WERI-Rb-1 (cell line): ENCODE data around the gene TAB3.

Experiments used
- DNase-seq: peaks from one replicate; pipeline ENCODE4 v3.0.0-alpha.2; 2020
- H3K27ac ChIP-seq: fragments of 250-450 bp; sonication (Bioruptor Pico); 2 replicates; pipeline ENCODE4 v1.5.1; 2020; ENCODE audit warnings: mild to moderate bottlenecking, moderate library complexity
- H3K27me3 ChIP-seq: fragments of 250-450 bp; sonication (Bioruptor Pico); 2 replicates; pipeline ENCODE4 v1.5.1; 2021; ENCODE audit warnings: mild to moderate bottlenecking, low read depth, moderate library complexity; ENCODE audit not compliant: insufficient read depth, severe bottlenecking
- H3K36me3 ChIP-seq: fragments of 250-450 bp; sonication (Bioruptor Pico); 2 replicates; pipeline ENCODE4 v1.5.1; 2020; ENCODE audit warnings: mild to moderate bottlenecking, moderate library complexity
- H3K4me3 ChIP-seq: 2 replicates; pipeline ENCODE4 v1.5.1; 2011; ENCODE audit warnings: low read depth, mild to moderate bottlenecking, control low read depth, low read length
- H3K9me3 ChIP-seq: fragments of 250-450 bp; sonication (Bioruptor Pico); 2 replicates; pipeline ENCODE4 v1.5.1; 2021; ENCODE audit warnings: mild to moderate bottlenecking, moderate library complexity; ENCODE audit not compliant: severe bottlenecking
- TF ChIP-seq, protein P1 (sequence below): IDR thresholded peaks from 2 replicates; pipeline ENCODE4 v1.5.1; 2011; ENCODE audit warnings: low read depth, mild to moderate bottlenecking, control low read depth, inconsistent platforms, low read length

The TAB3 gene

DNA sequence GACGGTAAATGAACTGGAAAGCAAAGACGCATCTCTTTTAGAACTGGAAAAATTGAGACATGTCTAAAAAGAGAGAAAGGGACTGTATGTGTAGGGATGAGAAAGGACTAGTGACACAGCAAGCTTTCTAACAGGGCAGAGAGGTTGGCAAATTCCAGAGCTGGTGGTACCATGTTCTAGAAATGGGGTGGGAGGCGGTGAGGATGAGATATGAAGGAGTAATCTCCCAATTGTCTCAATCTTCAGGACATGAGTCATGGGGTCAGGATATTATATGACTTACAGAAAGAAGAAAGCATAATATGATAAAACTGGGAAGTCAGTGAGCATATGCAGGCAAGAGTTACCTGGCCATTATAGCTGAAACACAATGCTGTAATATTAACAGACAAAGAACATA, 14.2 kb downstream of the TAB3 start:
- no peaks in the 10 kb centered on the region; the same call in 1 of the 2 replicates for H3K36me3 ChIP-seq
- H3K27ac ChIP-seq, result no peak overlapping the region
- H3K9me3 ChIP-seq, result no peaks in the 10 kb centered on the region
- TF ChIP-seq, protein P1, sequence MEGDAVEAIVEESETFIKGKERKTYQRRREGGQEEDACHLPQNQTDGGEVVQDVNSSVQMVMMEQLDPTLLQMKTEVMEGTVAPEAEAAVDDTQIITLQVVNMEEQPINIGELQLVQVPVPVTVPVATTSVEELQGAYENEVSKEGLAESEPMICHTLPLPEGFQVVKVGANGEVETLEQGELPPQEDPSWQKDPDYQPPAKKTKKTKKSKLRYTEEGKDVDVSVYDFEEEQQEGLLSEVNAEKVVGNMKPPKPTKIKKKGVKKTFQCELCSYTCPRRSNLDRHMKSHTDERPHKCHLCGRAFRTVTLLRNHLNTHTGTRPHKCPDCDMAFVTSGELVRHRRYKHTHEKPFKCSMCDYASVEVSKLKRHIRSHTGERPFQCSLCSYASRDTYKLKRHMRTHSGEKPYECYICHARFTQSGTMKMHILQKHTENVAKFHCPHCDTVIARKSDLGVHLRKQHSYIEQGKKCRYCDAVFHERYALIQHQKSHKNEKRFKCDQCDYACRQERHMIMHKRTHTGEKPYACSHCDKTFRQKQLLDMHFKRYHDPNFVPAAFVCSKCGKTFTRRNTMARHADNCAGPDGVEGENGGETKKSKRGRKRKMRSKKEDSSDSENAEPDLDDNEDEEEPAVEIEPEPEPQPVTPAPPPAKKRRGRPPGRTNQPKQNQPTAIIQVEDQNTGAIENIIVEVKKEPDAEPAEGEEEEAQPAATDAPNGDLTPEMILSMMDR, result no peak
- peaks cover 12% of the 10 kb centered on the region for H3K27me3 ChIP-seq
- H3K4me3 ChIP-seq, result no peak overlapping the region
- DNase-seq, result no peak

GRCh38 chrX:30870572-30870971, 18.5 kb downstream of the TAB3 start:
- Histone ChIP-seq H3K27me3 (peaks cover 12% of the 10 kb centered on the region), H3K36me3 (peaks cover 3% of the 10 kb centered on the region), H3K4me3 (no peak overlapping the region), H3K27ac (no peak overlapping the region), H3K9me3 (no peaks in the 10 kb centered on the region)
- no peak for DNase-seq
- TF ChIP-seq, protein P1, result no peak

DNA sequence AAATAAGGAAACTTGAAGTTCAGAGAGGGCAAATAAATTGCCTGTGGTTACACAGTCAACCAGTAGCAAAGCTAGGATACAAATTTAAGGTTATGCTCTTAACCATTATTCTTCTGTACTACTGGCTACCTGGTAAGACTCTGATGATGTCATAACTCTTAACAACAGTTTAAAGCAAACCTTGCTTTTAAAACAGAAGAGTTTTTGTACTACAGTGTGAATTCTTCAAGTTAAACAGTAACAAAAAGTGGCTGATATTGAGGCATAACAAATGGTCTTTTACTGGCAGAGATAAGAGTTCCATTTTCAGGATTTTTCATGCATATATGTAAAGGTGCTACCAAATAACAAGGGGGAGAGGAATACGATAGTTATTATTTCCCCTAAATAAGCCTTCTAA, 23.4 kb downstream of the TAB3 start:
- no peak for DNase-seq
- Histone ChIP-seq H3K27ac (no peak overlapping the region), H3K4me3 (no peak overlapping the region), H3K27me3 (no peaks in the 10 kb centered on the region), H3K9me3 (no peaks in the 10 kb centered on the region), H3K36me3 (peaks cover 3% of the 10 kb centered on the region)
- TF ChIP-seq, protein P1, result no peak

DNA sequence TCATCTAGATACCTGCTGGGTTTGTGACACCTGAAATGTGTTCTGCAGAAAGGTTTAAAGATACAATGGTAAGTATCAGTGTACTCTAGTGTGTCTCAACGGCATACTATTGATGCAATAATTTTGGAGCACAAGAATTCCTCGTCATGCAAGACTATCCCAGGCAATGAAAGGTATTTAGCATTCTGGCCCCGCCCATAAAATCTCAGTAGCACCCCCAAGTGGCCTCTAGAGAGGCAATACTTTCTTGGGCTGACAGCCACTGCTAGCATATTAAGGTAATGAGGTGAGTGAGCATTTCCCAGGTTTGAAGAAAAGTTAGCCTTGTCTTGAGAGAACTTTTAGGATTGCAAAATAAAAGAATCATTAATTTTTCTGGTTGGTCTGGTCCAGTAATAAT, 24.0 kb downstream of the TAB3 start:
- Histone ChIP-seq H3K27ac (no peak overlapping the region), H3K4me3 (no peak overlapping the region), H3K9me3 (no peaks in the 10 kb centered on the region), H3K36me3 (peaks cover 3% of the 10 kb centered on the region), H3K27me3 (no peaks in the 10 kb centered on the region)
- peak; percentile 8 for DNase-seq
- TF ChIP-seq, protein P1, result no peak

DNA sequence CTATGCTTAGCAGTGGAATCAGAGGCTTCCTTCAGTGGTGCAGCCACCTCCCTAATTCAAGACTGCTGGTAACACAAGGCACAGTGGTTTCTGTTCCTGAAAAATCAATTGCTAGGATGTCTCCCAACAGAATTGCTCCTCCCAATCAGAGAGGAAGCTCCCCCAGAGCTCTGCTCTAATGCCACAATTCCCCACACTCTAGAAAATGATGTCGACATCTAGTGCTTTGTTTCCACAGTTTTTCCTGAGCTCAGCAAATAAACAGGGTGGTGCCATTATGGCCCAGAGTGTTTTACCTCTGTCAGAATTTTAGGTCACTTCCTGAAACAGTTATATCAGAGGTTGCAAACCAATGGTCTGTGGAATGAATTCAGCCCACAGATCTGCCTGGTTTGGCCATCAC, 24.7 kb downstream of the TAB3 start:
- Histone ChIP-seq H3K9me3 (no peaks in the 10 kb centered on the region), H3K27ac (no peak overlapping the region), H3K27me3 (no peaks in the 10 kb centered on the region), H3K4me3 (no peak overlapping the region), H3K36me3 (peaks cover 3% of the 10 kb centered on the region)
- TF ChIP-seq, protein P1, result no peak
- DNase-seq, result no peak

- DNase-seq, result peak; percentile 9
- H3K27me3 ChIP-seq, result no peaks in the 10 kb centered on the region
- H3K36me3 ChIP-seq, result peaks cover 3% of the 10 kb centered on the region
- H3K27ac ChIP-seq, result no peak overlapping the region
- H3K9me3 ChIP-seq, result no peaks in the 10 kb centered on the region
- no peak overlapping the region for H3K4me3 ChIP-seq
- TF ChIP-seq, protein P1, result no peak
Observed at GRCh38 chrX:30863974-30864373, 25.1 kb downstream of the TAB3 start.
